ENCODE results near the gene SLC15A4. TPM values are rescaled to one million over a fixed set of nuclear protein-coding genes. Genes with fewer than 3 reads are reported as not detected.

SLC15A4 gene
- total and polyA plus RNA-seq, 2 of the 13 experiments (the other 11 are each of a cell fraction or from before 2014, with no cell fraction given): 17.3 to 22.7 TPM

- BruUV-seq (replicated peaks): no TSS peak
- TF ChIP-seq ZNF333 (CRISPR knock-in tag; IDR thresholded peaks at IDR 0.05; ENCODE audit: borderline replicate concordance) (no peak), ZNF800 (CRISPR knock-in tag; IDR thresholded peaks at IDR 0.05) (peak; percentile 82), SKIL (CRISPR knock-in tag; IDR thresholded peaks at IDR 0.05; ENCODE audit: borderline replicate concordance) (no peak)
- Histone ChIP-seq H3K4me3 (replicated peaks in 1 of 3; ENCODE audit: insufficient read depth in 1 of 3, low read depth in 2 of 3, low read length in 3 of 3) (peak overlapping the region in 1 of 3 experiments; percentile 37; a peak in 1 of 6 replicates), H3K27me3 (ENCODE audit: control insufficient read depth in 1 of 2, insufficient read depth in 2 of 2, low read length in 2 of 2) (peaks cover 0 to 22% of the 10 kb centered on the region in 2 experiments; a peak in 4 of 5 replicates), H3K4me1 (ENCODE audit: insufficient read depth, low read length) (peaks cover 6% of the 10 kb centered on the region; the same call in 1 of the 2 replicates), H3K9me3 (ENCODE audit: low read length) (no peaks in the 10 kb centered on the region), H3K9ac (ENCODE audit: insufficient read depth, low read depth, low read length) (no peak overlapping the region), H3K36me3 (replicated peaks in 1 of 2; ENCODE audit: control insufficient read depth in 1 of 2, insufficient read depth in 2 of 2, low read length in 2 of 2) (no peaks in the 10 kb centered on the region), H2AFZ (ENCODE audit: low read length) (no peak overlapping the region), H3K4me2 (ENCODE audit: low read depth, low read length) (peak overlapping the region; percentile 47; the same call in 1 of the 2 replicates), H3K79me2 (ENCODE audit: insufficient read depth, low read length) (no peaks in the 10 kb centered on the region), H4K20me1 (ENCODE audit: insufficient read depth, low read length) (no peaks in the 10 kb centered on the region), H3K27ac (ENCODE audit: extremely low read length, insufficient read depth, low read length) (no peak overlapping the region)
- in situ Hi-C loops (cut with HindIII; ENCODE audit: extremely low pct_ligation_motif_present, low pct_unique_long_range_greater_than_20kb): no loop called here
- ChIA-PET CTCF (ENCODE audit: low intra/inter-chr PET ratio, low total read pairs) (no interaction called here), POLR2A (no interaction called here)
- FAIRE-seq: no peak
- intact Hi-C loops (cut with micrococcal nuclease; ENCODE audit: unreplicated experiment): no loop called here
- DNase-seq (ENCODE audit: low spot score): no peak
- peak; percentile 48 for ATAC-seq
- 4% methylated on average over 14 of the region's 74 CpGs for WGBS (ENCODE audit: low lambda C conversion rate)
Observed at GRCh38 chr12:128853600-128854197, 29.9 kb upstream of the SLC15A4 start.
